Stimulated activated naive CD8-positive, alpha-beta T cell treated with anti-CD3 and anti-CD28 coated beads, Interleukin-15, Interleukin-2, amounts not matched to agents 100 U/mL and 50 U/mL, for 24 hours (primary cell): ENCODE measurements around the gene PDZRN3.
"Not testable (repeated sequence)": the region's sequence is repeated elsewhere in the genome, so short reads cannot be mapped to it uniquely, and the experiment has no call there.

Experiments used
- ATAC-seq: fragments of 150-1000 bp; cut with Tn5 transposase; one replicate; pipeline ENCODE4 v1.10.0; 2021
- DNase-seq: peaks from one replicate; pipeline ENCODE4 v3.0.0; 2021

Gene PDZRN3

DNA sequence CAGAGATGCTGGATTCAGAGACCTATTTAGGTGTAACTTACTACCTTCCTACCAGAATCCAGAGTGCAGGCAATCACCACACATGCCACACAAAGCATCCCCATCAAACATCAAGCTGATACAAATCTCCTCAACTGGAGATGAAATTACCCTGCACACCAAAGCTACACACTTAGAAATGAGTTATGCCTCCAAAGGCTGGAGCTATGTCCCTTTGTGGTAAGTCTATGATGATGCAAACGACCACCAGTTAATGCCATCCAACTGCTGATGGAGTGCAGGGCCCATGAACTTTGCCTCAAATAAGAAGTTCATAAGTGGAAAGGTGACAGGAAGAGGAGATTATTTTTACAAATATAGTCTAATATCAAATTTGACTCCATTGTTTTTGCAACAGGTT, 38.1 kb downstream of the PDZRN3 start:
- no peak for ATAC-seq
- DNase-seq, result no peak

DNA sequence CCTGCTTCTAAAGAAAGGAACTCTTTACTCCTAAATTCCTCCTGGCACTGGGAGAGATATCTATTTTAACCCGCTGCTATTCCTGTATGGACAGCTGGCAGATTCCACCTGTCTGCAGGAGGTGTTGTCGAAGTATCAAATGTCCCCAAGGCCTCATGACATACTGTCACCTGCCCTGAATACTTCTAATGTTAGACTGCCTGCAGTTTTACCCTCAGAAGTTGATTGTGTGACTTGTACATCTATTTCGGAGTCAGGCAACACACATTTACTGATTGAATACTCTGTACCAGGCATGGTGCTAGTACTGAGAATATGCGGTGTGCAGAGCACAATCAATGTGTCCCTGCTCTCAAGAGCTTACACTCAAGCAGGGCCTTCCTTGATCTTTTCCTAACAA, 38.6 kb downstream of the PDZRN3 start:
- ATAC-seq (no peak), DNase-seq (no peak)

DNA sequence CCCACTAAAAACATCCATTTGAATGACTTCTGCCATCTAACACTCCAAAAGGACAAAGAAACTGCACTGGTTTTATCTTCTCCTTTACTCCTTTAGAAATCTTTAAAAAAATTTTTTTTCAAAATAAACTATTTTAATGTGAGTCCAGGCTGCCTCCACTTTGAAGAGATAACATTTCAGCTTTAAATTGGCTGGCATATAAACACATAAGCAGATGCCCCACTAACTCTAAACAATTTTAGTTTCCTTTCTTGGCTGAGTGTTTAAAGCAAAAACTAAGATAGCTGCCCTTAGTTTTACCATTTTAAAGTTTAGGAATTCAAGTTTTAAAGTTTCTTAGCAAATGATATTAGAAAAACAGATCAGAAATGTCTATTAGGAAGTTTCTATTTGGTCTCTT, 39.9 kb downstream of the PDZRN3 start:
- DNase-seq, result no peak
- ATAC-seq, result no peak

DNA sequence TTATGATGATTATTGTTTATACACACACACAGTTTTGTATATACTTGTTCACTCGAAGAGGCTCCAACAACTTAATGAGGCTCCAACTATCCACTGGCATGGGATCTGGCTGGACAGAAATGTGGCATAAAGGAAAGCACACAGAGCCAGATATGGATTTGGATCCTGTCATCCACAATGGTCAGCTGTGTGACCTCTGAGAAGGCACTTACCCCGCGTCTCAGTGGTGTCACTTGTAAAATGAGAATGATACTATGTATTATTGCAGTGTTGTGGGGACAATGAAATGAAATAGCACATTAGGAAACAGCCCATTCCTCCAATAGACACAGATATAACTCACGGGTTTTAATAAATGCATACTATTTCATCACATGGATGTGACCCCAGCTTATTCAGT, 42.2 kb downstream of the PDZRN3 start:
- DNase-seq (no peak), ATAC-seq (no peak)

GRCh38 chr3:73581134-73581846, 43.5 kb downstream of the PDZRN3 start:
- DNase-seq, result no peak

GRCh38 chr3:73580343-73580742, 44.4 kb downstream of the PDZRN3 start:
- DNase-seq (no peak), ATAC-seq (peak; percentile 19)

More at GRCh38 chr3:73581134-73581846, 43.5 kb downstream of the PDZRN3 start:
- ATAC-seq, result no peak

DNA sequence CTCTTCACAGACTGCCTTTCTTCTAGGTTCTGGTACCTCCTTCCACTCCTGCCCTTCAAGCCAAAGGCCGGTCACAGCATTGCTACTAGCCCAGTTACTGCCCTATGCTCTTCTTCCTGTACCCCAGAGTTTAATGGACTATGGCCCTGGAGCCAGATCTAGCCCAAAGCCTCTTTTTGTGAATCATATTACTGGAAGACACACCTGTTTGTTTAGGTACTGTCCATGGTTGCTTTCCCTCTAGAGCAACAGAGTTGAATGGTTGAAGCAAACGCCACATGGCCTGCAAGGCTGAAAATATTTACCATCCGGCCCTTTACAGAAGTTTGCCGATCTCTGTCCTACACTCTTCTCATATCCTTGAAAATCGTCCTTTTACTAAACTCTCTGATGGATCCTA, 47.0 kb downstream of the PDZRN3 start:
- DNase-seq (no peak), ATAC-seq (no peak)

GRCh38 chr3:73576999-73577461, 47.7 kb downstream of the PDZRN3 start:
- ATAC-seq, result no peak
- DNase-seq, result no peak

DNA sequence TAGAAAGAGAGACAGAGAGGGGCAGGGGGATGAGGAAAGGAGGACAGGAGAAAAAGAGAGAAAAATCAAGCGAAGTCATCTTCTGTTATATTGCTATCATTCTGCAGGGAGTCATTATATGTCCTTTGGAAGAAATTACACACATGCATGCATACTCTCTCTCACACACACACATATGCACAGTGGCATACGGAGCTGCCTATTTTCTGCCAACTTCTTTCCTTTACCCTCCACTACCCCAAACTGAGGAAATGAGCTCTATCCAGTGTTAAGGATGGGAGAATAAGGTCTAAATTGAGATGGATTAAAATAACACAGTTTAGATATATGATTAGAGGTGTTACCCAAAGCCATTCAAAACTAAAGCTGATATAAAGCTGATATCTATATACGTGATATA, 48.8 kb downstream of the PDZRN3 start:
- DNase-seq (no peak), ATAC-seq (no peak)

GRCh38 chr3:73575519-73575918, 49.2 kb downstream of the PDZRN3 start:
- ATAC-seq (no peak), DNase-seq (no peak)

- DNase-seq, result no peak
- no peak for ATAC-seq
These were observed 51.5 kb downstream of the PDZRN3 start for GRCh38 chr3:73573204-73573603.

DNA sequence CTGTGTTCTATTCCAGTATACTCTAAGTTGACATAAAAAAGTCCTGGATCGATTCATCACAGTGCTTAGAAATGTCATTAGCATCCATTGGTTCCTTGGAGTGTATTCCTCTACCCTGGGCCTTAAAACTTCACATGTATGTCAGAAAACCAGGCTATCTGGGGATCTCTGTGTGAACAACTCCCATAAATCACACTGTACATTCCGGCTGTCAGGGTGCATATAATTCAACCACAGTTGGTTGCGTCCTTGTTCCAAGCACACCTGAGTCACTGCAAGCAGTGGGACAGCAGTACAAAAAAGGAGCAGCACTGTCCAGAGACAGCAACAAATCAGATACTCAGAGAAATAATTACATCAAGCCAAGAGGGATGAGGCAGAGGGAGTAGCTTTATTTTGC, 52.4 kb downstream of the PDZRN3 start:
- DNase-seq (no peak), ATAC-seq (no peak)

GRCh38 chr3:73571238-73571794, 53.4 kb downstream of the PDZRN3 start:
- ATAC-seq, result no peak
- no peak for DNase-seq

DNA sequence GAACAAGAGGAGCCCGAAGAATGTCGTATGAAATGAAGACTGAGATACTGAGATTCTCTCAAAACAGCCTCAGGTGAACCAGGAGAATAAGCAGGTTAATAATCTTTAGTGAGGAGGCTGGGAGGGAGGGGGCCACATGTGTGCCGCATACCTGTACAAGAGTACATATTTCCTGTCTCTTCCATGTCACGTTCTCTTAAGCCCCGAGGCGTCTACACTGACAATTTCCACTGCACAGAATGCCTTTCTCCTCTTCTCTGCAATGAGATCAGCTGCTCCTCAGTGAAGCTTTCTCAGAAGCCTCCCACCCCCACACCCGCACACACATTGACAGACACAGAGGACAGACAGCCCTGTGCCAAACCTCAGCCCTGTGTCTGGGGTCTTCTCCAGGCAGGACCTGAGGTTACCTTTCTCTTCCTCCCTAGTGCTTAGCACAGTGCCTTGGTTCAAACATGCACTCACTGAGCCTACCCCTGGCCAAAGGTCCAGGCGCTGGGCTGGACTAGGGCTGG, 55.4 kb downstream of the PDZRN3 start:
- DNase-seq (no peak), ATAC-seq (no peak)

GRCh38 chr3:73568371-73568862, 56.3 kb downstream of the PDZRN3 start:
- DNase-seq (no peak), ATAC-seq (no peak)

DNA sequence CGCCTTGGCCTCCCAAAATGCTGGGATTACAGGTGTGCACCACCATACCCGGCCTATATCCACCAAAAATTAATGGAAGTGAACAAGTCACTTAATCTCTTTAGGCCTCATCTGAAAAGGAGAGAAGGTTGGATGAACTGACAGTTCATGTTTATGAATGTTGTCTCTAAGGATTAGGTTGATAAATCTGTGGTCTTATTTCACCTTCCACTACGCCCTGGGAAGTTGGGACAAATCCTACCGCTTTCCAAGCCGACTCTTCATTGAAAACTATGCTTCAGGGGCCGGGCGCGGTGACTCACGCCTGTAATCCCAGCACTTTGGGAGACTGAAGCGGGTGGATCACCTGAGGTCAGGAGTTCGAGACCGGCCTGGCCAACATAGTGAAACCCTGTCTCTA, 59.4 kb downstream of the PDZRN3 start:
- not testable (repeated sequence) for ATAC-seq

DNA sequence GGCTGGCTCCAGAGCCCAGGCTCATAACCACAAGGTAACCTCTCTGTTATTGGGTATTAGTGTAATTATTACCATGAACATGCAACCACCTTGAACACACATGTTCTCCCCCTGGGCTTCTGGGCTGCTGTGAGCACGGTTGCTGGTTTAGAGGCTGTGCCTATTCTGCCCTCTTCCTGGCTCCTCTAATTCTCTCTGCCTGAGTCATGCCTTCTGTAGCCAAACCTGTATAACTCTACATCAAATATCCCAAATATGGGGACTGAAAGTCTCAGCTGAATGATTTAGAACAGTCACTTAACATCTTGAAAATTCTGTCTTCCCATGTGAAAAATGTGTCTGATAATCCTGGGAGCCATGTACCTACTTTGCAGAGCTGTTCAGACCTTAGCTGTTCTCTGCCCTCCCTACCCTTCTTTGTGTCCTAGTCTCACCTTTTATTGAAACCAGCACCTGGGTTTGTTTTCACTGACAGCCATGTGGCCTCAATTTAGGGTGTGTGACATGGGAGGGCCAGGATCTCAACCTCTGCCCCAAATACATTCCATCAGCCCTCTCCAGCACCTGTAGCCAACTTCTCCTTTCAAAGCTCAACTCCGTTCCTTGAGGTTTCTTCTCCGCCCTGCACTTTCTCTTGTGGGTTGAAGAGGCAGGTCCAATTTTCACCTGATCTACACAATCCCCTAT, 60.7 kb downstream of the PDZRN3 start:
- ATAC-seq, result no peak
- DNase-seq, result no peak

More for the DNA sequence above, 59.4 kb downstream of the PDZRN3 start:
- not testable (repeated sequence) for DNase-seq

- ATAC-seq, result no peak
These were observed 63.2 kb downstream of the PDZRN3 start for GRCh38 chr3:73561494-73561893.

DNA sequence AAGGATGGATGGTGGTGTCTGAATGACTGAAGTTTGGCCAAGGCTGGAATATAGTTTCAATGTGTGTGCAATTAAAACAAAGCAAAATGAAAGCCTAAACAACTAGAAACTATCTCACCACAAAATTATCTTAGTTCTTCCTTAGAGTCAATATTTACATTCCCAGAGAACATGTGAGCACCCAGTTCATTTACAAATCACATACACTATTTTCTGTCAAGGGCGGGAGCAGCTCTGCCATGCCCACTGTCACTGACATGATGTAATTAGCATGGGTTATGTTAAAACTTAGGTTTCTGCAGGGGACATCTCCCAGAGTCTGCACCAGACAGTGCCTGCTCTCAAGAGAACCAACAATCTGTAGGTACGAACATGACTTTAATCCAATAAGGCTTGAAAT, 65.0 kb downstream of the PDZRN3 start:
- DNase-seq (no peak), ATAC-seq (no peak)

More at GRCh38 chr3:73561494-73561893, 63.2 kb downstream of the PDZRN3 start:
- DNase-seq, result no peak

DNA sequence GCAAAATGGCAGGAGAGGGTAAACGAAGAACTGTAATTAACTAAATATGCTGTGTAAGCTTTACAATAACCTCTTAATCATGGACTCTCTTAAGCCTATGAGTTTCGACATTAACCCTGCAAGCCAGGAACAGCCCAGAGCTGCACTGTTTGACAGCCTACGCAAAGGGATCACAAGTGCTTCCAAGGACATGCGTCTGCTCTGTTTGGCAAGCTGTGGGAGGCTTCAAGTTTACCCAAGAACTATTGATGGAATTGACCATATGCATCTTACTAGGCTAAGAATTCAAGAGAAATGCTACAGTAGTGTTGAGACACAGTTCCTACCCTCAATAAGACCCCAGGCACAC, 66.0 kb downstream of the PDZRN3 start:
- no peak for ATAC-seq
- no peak for DNase-seq

DNA sequence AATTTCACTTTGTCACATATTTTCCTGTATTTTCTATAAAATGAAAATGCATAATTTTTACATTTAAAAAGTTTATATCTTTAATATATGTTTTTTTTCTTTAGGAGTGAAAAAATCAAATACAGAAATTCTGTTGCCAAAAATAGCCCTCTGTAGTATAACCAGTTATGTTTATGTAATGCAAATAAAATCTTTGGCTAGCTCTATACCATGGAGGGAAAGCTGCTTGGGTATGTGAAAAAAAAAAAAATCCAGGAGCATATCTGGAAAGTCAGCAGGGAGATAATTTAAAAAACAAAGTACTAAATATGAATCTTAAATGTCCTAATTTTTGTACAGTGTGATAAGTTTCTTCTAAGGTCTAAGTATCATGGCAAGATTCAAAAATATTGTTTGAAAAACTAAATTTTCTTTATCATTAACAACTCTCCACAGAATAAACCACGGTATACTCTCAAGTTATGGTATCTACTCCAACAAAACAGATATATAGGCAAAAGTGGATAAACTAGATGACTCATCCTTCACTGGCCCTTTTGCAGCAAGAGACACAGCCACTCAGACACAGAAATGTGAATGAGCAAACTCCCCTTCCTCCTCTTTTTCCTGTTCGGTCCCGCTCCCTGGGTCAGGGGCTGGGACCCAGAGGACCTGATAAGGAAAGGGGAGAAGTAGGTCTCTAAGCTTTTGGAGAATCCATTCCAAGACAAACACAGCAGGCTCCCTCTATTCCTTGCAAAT, 66.6 kb downstream of the PDZRN3 start:
- ATAC-seq (no peak), DNase-seq (no peak)
